Loucy (cell line): ENCODE data around the gene INPP5D.

Experiments
- H2AFZ ChIP-seq: fragments of 200-600 bp; sonication (generic); 2 replicates; pipeline ENCODE4 v1.6.0; 2016; ENCODE audit warnings: antibody characterized with exemption, mild to moderate bottlenecking, low read length, moderate library complexity
- H3F3A ChIP-seq: fragments of 200-600 bp; 2 replicates; pipeline ENCODE4 v1.6.0; 2016; ENCODE audit warnings: antibody characterized with exemption, low read depth, mild to moderate bottlenecking
- H3K27me3 ChIP-seq: fragments of 200-600 bp; sonication (generic); 2 replicates; pipeline ENCODE4 v1.6.1; 2014; ENCODE audit warnings: low read length, mild to moderate bottlenecking; ENCODE audit not compliant: insufficient read depth, poor library complexity, severe bottlenecking
- H3K36me3 ChIP-seq: fragments of 200-600 bp; sonication (generic); 2 replicates; pipeline ENCODE4 v1.6.1; 2016; ENCODE audit warnings: low read length; ENCODE audit not compliant: insufficient read depth
- H3K4me1 ChIP-seq: fragments of 200-600 bp; sonication (generic); 2 replicates; pipeline ENCODE4 v1.5.1; 2014; ENCODE audit warnings: low read length, mild to moderate bottlenecking; ENCODE audit not compliant: insufficient read depth, poor library complexity, severe bottlenecking
- H3K4me2 ChIP-seq: fragments of 200-600 bp; sonication (generic); 2 replicates; pipeline ENCODE4 v1.6.0; 2014; ENCODE audit warnings: antibody characterized with exemption, low read length, low read depth, mild to moderate bottlenecking; ENCODE audit not compliant: poor library complexity, severe bottlenecking
- H3K4me3 ChIP-seq: fragments of 200-600 bp; sonication (generic); 2 replicates; pipeline ENCODE4 v1.5.1; 2014; ENCODE audit warnings: low read length, mild to moderate bottlenecking, mixed read lengths; ENCODE audit not compliant: poor library complexity, severe bottlenecking
- H3K79me2 ChIP-seq: fragments of 200-600 bp; sonication (generic); 2 replicates; pipeline ENCODE4 v1.6.1; 2014; ENCODE audit warnings: low read length; ENCODE audit not compliant: insufficient read depth
- H3K9ac ChIP-seq: fragments of 200-600 bp; sonication (generic); 2 replicates; pipeline ENCODE4 v1.6.0; 2014; ENCODE audit warnings: mild to moderate bottlenecking, low read depth, low read length, moderate library complexity; ENCODE audit not compliant: poor library complexity, severe bottlenecking
- H3K9me2 ChIP-seq: fragments of 200-600 bp; sonication (generic); replicated peaks from 2 replicates; pipeline ENCODE4 v1.6.1; 2016; ENCODE audit warnings: low read depth, low read length, mixed read lengths
- H3K9me3 ChIP-seq: fragments of 200-600 bp; sonication (generic); 2 replicates; pipeline ENCODE4 v1.6.1; 2014; ENCODE audit warnings: mild to moderate bottlenecking, antibody characterized with exemption, low read length, low read depth; ENCODE audit not compliant: insufficient read depth
- H4K20me1 ChIP-seq: fragments of 200-600 bp; sonication (generic); 2 replicates; pipeline ENCODE4 v1.6.0; 2014; ENCODE audit warnings: antibody characterized with exemption, low read length, mild to moderate bottlenecking; ENCODE audit not compliant: insufficient read depth, poor library complexity, severe bottlenecking
- EZH2phosphoT487 ChIP-seq: fragments of 200-600 bp; IDR thresholded peaks from 2 replicates; pipeline ENCODE4 v1.6.1; 2018; ENCODE audit warnings: antibody characterized with exemption, mild to moderate bottlenecking, moderate library complexity, borderline replicate concordance
- TF ChIP-seq, protein P1 (sequence below): fragments of 200-600 bp; sonication (generic); conservative IDR thresholded peaks from 2 replicates; pipeline ENCODE4 v1.5.1; 2014; ENCODE audit warnings: mild to moderate bottlenecking, antibody characterized with exemption, low read length

The INPP5D gene

DNA sequence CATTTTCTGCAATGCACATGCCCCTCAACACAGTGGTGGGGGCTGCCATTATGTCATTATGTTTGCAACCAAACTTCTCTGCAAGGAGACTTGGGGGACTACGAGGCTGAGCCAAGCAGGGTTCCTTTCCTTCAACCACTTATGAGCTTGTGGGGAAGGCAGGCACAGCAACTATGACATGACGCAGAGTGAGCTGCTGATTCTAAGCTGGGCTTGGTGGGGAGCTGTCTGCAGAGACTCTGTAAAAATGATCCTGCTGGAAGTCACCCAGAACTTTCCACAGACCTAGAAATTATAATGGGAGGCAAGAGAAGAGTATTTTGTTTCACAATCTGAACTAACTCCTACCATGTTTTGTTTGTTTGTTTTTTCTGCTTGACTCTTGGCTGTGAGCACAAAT, 55.6 kb downstream of the INPP5D start:
- Histone ChIP-seq H3K9me2 (no peaks in the 10 kb centered on the region), H4K20me1 (peaks cover 55% of the 10 kb centered on the region), H3K79me2 (peaks cover 93% of the 10 kb centered on the region), H3K4me2 (no peak overlapping the region), H3K27me3 (no peaks in the 10 kb centered on the region), H3K36me3 (peaks cover 38% of the 10 kb centered on the region), H3K4me3 (no peak overlapping the region), H2AFZ (no peak overlapping the region), H3K9me3 (no peaks in the 10 kb centered on the region), H3K4me1 (peaks cover 10% of the 10 kb centered on the region), H3K9ac (no peak overlapping the region), H3F3A (no peaks in the 10 kb centered on the region)
- TF ChIP-seq, protein P1, sequence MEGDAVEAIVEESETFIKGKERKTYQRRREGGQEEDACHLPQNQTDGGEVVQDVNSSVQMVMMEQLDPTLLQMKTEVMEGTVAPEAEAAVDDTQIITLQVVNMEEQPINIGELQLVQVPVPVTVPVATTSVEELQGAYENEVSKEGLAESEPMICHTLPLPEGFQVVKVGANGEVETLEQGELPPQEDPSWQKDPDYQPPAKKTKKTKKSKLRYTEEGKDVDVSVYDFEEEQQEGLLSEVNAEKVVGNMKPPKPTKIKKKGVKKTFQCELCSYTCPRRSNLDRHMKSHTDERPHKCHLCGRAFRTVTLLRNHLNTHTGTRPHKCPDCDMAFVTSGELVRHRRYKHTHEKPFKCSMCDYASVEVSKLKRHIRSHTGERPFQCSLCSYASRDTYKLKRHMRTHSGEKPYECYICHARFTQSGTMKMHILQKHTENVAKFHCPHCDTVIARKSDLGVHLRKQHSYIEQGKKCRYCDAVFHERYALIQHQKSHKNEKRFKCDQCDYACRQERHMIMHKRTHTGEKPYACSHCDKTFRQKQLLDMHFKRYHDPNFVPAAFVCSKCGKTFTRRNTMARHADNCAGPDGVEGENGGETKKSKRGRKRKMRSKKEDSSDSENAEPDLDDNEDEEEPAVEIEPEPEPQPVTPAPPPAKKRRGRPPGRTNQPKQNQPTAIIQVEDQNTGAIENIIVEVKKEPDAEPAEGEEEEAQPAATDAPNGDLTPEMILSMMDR = no peak
- TF ChIP-seq EZH2phosphoT487 = no peak

DNA sequence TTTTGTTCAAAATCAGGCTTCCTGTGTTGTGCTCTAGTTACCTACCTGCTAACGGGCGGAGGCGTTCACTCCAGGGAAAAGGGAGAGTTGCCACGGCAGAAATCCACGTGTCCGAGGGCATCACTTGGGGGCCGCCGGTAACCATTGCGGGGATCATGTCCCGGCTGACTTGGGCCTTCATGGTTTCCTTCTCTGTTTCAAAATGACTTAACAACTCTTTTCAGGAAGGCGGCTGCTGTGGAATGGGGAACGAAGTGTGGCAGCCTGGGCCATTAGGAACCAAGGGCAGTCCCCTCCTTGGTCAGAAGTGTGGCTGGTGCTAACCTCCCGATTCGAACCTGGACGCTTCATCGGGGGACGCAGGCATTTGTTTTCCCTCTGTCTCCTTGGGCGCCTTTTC, 56.8 kb downstream of the INPP5D start:
- Histone ChIP-seq H3K9me2 (no peaks in the 10 kb centered on the region), H3K9me3 (no peaks in the 10 kb centered on the region), H4K20me1 (peaks cover 50% of the 10 kb centered on the region)

DNA sequence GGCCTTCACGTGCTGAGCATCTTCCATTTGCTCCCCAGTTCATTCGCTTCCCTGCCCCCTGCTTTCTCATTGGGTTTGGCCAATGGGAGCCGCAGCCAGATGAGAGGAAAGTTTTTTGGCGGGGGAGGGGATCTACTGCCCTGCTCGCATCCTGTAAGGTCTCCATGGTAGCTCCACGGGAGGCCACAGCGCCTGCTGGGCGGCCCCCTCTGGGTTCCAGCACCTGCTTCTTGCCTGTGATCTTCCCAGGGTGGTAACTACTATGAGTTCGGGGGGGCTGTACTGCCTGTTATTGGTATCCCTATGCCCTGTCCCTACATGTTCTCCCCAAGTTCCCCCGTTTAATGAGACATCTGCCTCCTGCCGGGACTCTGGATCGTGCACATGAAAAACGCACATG, 57.2 kb downstream of the INPP5D start:
- Histone ChIP-seq H3K79me2 (peaks cover 85% of the 10 kb centered on the region), H3F3A (no peaks in the 10 kb centered on the region), H3K4me3 (no peak overlapping the region), H3K9me2 (no peaks in the 10 kb centered on the region), H4K20me1 (peaks cover 50% of the 10 kb centered on the region), H3K36me3 (peaks cover 41% of the 10 kb centered on the region), H3K4me1 (peaks cover 10% of the 10 kb centered on the region), H3K4me2 (no peak overlapping the region), H3K27me3 (no peaks in the 10 kb centered on the region), H3K9ac (no peak overlapping the region), H3K9me3 (no peaks in the 10 kb centered on the region), H2AFZ (no peak overlapping the region)
- no peak for TF ChIP-seq EZH2phosphoT487
- TF ChIP-seq, protein P1 = no peak

More for the DNA sequence above, 56.8 kb downstream of the INPP5D start:
- Histone ChIP-seq H2AFZ (no peak overlapping the region), H3K4me1 (peaks cover 10% of the 10 kb centered on the region), H3F3A (no peaks in the 10 kb centered on the region), H3K27me3 (no peaks in the 10 kb centered on the region), H3K4me2 (no peak overlapping the region), H3K4me3 (no peak overlapping the region), H3K9ac (no peak overlapping the region), H3K36me3 (peaks cover 37% of the 10 kb centered on the region), H3K79me2 (peaks cover 86% of the 10 kb centered on the region)
- TF ChIP-seq, protein P1 = no peak
- no peak for TF ChIP-seq EZH2phosphoT487
